ENCODE results near the gene PLXDC2.

PLXDC2 gene

DNA sequence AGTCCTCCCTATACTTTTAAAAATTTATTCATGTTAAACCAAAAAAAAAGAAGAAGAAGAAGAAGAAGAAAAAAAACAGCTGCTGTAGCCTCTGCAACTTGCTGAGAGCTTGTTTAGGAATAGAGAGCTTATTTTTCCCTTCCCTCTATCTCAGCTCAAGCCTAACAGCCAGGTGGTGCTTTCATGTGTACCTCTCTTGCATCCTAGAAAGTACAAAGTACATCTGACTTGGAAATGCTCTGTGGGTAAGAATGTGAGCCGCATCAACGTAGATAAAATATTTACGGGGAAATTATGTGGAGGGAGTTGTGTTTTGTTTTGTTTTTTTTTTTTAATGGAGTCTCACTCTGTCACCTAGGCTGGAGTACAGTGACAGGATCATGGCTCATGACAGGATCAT lies 99.6 kb downstream of the PLXDC2 start:
- no peak for DNase-seq

DNA sequence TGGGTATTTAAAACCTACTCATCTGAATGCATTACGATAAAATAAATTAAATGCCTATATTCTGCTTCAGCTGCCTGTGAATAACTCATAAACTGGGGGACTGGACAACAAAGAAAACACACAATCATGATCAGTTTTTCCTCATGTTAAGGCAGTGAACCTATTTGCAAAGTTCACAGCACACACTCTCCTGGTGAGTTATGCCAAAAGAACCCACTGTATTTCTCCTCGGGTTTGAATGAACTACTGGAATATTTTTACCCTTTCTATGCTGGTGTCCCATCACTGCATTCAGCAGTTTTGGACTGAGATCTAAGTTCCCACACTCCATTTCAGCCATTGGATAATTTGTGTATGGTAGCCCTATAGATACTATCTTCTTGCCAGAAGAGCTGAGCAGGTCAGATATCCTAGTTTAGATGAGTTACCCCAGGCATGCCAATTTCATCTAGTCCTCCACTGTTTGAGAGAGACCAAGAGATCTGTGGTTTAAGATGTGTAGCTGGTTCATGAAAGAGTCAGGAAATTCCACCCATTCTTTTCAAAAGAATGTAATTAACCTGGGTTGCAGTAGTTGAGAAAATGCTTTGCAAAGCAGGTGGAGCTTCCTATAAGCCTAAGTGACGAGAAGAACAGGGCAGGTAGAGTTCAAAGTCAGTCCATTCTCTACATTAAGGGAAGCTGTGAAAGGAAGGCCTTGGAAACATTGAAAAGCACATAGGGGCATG lies 101.7 kb downstream of the PLXDC2 start:
- no peak for DNase-seq

DNA sequence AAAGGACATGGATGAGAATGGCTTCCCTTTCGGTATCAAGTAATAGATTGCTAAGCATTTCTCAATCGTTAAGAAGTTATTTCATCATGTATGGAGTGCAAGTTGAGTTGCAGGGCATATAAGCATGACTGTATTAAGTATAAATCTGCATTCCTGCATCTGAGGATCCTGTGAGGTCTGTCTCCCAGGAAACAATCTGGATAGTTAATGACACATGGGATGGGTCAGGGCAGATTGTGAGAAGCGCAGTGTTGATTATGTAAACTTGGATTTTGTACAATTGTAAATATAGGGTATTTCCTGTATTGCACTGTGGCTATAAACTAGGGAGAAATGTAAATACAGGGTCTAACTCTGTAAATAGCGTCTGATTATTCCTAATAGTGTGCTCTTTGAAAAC lies 102.6 kb downstream of the PLXDC2 start:
- DNase-seq = no peak

DNA sequence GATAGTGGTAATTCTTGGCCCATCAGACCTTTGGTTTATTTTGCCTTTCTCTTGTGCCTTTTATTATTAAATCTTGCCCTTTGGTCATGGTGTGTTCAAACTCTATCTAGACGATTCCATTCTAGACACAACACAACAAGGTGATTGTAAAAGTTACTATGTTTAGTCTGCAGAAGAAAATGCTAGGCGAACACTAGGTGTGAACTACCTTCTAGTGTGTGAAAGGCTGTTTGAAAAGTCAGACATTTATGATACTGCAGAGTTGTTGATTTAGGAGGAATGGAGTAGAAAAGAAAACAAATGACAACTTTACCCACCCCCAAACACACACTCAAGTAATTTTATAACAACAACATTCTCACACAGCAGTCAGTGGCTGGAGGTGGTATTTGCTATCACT lies 103.4 kb downstream of the PLXDC2 start:
- DNase-seq = no peak

DNA sequence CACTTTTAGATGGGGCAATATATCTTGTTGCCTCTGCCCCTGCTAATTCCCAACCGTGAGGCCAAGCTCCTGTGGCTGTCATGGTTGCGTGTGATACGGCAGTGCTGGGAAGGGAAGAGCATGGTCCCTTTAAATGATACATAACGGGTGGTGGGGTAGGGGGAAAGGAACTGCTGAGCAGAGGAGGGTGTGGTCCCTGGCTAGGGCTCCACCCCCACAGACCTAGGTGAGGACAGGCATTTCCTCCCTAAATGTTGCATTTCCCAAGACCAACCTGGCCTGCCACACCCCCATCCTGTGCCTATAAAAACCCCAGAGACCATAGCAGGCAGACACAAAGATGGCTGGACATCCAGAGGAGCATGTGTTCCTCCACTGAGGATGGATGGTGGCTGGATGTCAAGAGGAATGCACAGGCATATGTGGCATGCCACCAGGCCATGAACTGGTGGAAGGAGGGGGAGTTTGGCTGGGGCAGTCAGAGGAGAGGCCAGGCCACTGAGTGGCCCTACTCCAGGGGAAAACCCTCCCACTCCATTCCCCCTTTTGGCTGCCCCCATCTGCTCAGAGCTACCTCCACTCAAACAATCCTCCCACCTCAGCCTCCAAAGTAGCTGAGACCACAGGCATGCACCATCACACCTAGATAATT lies 104.0 kb downstream of the PLXDC2 start:
- DNase-seq = no peak

DNA sequence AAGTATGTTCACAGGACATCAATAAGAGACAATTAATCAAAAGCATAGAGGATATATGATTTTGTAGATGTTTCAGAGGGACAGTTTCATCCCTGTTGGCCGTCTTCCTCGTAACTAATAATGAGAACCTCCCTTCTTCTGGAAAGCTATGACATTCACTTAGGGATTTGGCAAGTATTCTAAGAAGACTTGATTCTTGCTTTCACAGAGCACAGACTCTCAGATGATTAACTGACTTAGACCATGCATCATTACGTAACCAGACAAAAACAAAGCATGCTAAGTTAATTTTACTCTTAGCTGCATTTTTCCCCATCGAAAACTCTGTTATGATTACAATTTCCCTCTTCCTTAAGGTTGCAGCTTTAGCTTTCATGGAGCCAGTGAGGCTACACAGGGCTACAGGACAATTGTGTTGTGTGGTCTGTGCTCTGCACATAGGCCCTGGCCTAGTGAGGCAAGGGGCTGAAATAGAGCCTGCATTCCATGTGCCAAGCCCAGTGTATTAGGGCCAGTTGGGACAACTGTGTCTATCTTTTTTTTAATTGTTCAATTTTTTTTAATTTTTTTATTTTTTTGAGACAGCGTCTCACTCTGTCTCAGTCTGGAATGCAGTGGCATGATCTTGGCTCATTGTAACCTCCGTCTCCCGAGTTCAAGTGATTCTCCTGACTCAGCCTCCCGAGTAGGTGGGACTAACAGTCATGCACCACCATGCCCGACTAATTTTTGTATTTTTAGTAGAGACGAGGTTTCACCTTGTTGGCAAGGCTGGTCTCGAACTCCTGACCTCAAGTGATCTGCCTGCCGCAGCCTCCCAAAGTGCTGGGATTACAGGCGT lies 105.3 kb downstream of the PLXDC2 start:
- no peak for DNase-seq

DNA sequence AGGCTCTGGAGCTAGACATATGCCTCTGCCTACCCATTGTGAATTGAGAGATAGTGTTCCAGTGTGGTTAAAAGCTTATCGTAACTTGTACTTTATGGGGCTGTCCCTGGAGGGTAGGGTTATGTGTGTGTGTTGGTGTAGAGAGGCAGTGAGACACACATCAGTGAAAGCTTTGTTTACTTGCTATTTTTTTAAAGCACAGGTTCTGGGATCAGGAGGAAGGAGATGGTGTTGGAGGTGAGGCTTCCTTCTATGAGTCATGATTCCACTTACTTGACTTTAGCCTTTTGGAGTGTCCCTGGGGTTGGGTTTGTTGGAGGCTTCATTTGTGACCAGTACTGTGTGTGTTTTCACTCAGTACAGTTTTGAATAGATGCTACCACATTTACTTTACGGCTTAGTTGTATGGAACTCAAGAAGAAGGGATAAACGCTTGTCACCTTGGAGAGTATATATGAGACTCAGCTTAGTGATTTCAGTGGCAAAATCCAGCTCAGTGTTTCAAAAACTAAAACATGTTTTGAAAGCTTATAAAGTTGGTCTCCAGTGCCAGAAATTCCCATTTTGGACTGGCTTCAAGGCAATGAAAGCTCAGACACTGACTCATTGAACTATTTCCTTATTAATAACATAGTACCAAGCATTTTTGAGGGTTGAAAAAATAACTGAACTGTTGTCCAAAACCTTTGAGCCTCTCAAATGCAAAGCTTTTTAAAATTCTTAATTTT lies 106.2 kb downstream of the PLXDC2 start:
- no peak for DNase-seq

DNA sequence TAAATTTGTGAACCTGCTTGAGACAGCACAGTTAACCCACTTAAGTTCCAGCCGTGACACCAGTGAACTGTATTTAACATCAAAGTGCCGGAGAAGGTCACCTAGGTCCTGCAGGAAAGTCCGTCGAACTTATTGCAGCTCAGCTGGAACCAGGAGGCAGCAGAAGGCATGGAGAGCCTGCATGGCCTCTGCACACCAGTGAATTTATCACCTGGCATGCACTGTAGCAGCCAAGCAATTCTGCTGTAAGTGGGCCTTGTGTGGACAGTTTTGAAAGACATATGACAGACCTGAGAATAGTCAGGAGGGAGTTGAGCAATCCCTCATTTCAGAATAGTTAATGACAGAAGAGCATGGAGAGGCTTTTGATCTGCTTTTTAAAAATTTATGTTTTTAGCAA lies 108.8 kb downstream of the PLXDC2 start:
- no peak for DNase-seq

DNA sequence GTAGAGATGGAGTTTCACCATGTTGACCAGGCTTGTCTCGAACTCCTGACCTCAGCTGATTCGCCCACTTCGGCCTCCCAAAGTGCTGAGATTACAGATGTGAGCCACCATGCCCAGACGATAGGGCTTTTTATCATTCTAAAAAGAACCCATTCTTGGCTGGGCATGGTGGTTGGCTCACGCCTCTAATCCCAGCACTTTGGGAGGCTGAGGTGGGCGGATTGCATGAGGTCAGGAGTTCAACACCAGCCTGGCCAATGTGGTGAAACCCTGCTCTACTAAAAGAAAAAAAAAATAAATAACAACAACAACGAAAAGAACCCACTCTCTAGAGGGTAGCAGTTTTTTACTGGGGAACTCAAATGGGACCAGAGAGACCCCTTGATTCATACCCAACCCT lies 112.7 kb downstream of the PLXDC2 start:
- DNase-seq = no peak

DNA sequence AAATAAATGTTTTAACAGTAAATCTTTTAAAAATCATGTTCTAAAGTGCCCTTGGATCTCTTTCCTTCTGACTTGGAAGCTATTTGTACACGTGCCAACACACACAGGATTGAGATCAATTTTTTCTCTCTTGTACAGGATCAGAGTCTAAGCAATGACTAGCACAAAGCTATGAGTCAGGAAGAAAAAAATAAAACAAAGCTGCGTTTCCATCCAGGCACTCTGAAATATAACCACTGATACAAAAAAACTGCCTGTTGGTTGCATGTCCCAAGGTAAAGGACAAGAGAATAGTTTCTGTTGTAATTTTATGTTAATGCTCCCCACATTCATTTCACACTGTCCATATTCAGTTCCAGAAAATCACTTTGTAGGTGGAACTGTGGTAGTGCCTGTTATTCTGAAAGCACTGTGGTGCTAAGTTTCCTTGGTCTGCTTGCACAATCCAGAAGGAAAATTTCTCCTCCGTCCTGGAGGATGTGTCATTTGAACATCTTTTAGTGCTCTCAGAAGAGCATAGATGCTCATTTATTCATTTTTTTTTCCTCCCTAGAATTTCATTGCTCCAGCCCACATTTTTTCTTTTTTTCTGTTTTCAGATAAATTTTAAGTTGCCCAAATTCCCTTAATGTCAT lies 113.4 kb downstream of the PLXDC2 start:
- DNase-seq = no peak

DNA sequence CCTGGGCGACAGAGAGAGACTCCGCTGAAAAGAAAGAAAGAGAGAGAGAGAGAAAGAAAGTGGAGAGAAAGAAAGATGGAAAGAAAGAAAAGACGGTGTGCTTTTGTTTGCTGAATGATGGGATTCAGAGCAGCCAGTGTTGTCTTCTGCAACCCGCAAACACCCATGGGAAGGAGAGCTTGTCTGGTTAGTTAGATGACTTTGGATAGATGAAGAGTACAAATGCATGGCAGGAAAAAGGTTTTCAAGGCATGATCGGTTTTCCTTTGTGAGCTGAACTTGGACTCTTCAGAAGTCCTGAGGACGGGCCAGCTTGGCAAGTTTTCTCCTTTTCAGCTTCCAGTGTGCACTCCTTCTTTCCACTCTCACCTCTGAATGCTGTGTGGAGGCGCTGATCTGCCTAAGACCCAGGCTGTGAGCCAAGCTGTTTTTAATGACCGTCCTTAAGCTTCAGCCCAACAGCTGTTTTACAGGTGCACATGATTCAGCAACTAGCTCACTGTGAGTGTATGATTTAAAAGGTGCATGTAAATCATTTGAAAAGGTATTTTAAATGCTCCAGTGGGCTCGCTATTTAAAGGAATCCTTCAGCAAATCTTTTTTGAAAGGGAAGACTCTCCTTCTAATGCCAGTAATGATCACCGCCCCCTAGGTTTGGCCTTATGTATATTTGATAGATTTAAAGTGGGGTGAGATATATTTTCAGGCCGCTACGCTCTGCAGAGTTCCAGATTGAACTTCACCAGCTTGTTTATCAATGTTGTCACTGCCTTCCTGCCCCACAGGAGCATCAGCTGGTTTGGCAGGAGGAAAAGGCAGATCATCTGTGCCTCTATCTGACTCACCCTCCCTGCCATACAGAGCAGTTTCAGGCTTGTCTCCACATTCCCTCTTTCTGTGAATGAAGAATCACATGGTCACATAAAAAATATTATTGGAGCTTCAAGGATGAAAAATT lies 115.0 kb downstream of the PLXDC2 start:
- DNase-seq = no peak

DNA sequence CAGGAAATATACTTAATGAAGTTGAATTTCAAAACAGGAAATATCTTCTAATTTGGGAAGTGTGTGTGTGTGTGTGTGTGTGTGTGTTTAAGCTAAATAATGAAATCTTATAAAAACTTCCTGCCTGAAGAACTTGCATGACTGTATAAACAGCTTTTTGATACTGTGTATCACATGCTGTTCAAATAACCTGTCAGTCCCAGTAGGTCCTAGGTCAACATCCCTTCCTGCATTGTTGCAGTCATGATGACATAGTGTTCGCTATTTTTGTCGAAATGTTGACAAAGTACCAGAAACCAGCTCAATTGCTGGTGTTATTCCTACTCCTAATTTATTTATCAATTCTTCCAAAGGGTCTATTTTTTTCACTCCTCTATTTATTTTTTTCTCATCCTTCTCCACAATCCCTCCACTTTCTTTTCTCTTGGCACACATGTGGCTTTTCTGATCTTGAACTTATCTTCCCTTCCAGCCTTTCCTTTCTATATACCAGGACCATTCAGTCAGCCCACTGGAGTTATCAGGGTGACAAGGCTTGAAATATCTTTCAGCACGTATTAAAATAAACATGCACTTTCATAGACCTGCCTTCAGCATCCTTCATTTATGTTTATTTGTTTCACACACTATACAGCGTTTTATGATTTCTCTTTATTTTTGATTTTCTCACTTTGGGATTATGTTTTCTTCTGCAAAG lies 115.8 kb downstream of the PLXDC2 start:
- no peak for DNase-seq

DNA sequence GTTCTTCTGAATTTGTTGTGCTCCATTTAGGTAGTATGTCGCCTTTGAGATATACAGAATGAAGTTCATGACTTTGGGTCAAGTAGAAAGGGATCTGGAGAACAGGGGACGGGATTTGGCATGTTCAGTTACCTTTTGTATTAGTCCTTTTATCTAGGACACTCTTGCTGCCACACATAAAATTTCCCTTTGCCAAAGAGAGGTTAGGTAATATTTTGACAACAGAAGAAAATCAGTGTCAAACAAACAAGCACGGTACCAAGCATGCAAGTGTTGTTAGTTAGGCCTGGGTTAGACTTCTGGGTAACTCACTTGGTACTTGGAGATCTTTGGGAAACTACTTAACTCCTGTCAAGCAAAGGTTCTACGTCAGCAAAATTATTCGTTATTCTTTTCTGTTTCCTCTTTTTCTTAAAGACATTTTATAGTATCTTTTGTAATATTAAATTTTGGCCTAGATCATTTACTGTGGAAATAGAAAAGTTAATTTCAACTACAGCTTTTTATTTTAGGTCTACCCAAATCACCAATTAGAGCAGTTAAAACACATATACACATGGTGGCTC lies 116.7 kb downstream of the PLXDC2 start:
- DNase-seq = no peak

DNA sequence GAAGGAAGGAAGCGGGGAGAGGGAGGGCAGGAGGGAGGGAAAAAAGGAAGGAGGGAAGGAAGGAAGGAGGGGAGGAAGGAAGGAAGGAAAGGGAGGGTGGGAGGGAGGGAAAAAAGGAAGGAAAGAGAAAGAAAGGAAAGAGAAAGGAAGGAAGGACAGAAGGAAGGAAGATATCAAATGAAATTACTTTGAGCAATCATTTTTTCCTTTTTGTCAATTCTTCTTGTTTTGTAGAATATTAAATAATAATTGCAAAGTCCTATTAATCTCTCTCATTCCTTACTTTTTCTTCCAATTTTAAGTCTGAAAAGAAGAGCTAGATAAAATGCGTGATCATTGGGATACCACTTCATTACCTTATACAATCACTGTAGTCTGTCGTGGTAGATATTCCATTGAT lies 117.5 kb downstream of the PLXDC2 start:
- no peak for DNase-seq

DNA sequence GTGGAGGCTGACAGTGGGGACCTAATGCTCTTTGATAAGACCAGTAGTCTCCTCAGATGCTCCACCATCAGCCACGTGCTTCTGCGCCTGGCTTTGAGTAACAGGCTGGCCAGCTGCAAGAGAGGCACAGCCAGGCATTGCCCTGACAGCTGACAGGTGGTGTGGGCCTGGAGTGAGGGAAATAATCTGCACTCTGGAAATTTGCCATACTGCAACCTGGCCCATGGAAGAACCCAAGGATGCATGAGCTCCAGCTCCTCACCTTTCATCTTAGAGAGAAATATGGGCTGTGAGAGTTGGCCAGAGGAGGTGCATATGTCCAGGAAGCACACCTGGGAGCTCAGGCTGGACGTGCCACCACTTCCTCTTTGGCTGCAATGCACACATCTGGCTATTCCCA lies 118.9 kb downstream of the PLXDC2 start:
- DNase-seq = no peak

DNA sequence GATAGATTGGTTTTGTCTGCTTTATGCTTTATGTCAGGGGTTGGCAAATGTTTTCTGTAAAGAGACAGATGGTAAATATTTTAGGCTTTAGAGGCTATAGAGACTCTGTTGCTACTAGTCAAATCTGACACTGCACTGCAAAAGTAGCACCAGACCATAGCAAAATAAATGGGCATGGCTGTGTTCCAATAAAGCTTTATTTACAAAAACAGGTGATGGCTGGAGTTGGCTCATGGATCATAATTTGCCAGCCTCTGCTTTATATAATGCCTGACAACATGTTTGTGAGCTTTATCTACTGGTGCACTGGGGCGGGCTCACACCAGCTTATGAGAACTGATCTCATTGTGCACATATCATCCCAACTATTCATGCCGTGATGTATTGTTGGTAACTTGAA lies 120.1 kb downstream of the PLXDC2 start:
- no peak for DNase-seq

DNA sequence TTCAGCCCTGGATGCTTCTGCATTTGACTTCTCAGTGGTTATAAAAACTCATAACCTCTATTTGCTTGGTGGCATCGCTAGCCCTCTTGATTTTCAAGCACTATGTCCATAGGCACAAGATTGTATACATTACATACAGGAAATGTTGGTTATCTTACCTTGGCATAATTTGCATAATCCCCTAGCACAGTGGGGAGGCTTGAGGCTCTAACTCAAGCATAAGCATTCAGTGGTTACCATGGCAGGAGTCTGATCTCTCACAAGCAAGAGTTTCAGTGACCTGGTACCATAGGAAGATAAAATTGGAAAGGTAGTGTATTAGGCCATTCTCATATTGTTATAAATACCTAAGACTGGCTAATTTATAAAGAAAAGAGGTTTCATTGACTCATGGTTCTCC lies 121.8 kb downstream of the PLXDC2 start:
- no peak for DNase-seq

DNA sequence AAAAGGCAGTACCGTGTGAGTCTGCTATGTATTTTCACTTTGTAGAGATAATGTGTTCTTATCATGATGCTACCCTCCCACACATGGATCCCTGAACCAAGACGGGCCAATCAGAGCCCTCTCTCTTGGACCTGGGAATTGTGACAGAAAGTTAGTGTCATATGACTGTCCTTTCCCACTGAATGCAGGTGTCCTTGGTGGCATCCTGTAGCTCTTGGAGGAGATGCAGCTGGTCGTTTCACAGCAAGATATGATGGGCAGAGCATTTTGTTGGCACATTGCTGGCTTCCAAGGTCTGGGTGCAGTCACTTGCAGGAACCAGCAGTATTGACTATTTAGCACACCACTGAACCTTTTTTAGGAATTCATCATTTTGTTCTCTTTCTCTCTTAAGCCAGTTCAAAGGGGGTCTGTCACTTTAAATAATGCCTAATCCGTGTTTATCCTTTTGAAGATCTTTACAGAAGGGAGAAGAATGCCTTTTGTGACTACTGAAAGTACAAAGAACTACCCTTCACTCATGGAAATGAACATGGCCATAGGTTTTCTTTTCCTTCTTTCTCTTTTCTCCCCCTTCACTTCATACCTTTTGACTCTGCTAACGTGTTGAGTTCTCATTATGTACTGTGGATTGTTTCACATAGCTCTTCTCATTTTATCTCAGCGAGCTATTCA lies 125.1 kb downstream of the PLXDC2 start:
- no peak for DNase-seq

DNA sequence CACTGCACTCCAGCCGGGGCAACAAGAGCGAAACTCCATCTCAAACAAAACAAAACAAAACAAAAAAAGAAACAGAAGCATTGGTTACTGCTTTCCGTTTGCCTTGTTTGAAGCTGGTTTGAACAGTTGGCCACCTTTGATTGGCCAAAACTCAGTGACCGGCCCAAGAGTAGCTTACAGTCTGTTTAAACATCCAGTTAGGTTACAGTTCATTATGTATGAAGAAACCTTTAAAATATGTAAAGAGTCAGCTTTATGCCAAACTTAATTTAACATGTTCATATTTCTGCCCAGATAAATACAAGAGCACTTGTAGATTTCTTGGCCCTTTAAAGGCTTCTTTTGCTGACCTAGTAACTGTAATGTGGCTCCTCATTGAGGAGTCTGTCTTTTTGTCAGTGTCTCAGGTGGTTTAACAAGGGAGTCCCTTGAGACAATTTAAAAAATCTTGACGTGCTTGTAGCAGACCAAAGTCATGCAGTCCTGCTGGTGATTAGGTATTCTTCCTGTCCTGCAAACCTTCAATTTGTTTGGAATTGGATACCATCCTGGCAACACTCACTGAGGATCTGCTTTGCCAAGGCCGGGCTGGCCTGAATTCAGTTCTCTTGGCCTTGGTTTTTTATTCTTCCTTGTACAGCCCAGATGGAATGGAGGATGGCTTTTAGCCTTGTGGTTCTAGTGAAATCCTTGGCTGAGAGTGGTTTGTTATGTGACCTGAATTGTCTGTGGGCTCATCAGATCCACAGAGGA lies 128.9 kb downstream of the PLXDC2 start:
- no peak for DNase-seq
